Embryonic facial prominence (tissue), 1 donor: Measurements from ENCODE around the gene EPX.
"Not testable (repeated sequence)": the region's sequence is repeated elsewhere in the genome, so short reads cannot be mapped to it uniquely, and the experiment has no call there.

ENCODE experiments used
- DNase-seq: peaks from one replicate; pipeline ENCODE4 v3.0.0-alpha.2; 2016; ENCODE audit errors: extremely low spot score

EPX gene

GRCh38 chr17:58192612-58193011 lies at the start of gene EPX:
TSS of gene EPX (plus strand) at chr17:58192726. CDS start at chr17:58192847, 121 bp downstream.
- DNase-seq = no peak

- not testable (repeated sequence) for DNase-seq
These were observed 49.2 kb upstream of the EPX start for GRCh38 chr17:58143335-58143734.

GRCh38 chr17:58144801-58145200 lies 47.7 kb upstream of the EPX start:
- no peak for DNase-seq

- no peak for DNase-seq
These were observed 44.5 kb upstream of the EPX start, which contains the start of gene OR4D1 for GRCh38 chr17:58147930-58148434. TSS of gene OR4D1 (plus strand) at chr17:58148384. CDS start at chr17:58155154, 6,770 bp downstream.

- no peak for DNase-seq
These were observed 43.9 kb upstream of the EPX start for GRCh38 chr17:58148609-58149008.

- no peak for DNase-seq
These were observed 42.1 kb upstream of the EPX start for GRCh38 chr17:58150394-58150793.

GRCh38 chr17:58153046-58153445 lies 39.5 kb upstream of the EPX start:
- DNase-seq = no peak

- DNase-seq = no peak
These were observed 38.9 kb upstream of the EPX start for GRCh38 chr17:58153671-58154070.

- no peak for DNase-seq
These were observed 35.4 kb upstream of the EPX start for GRCh38 chr17:58156839-58157803.

GRCh38 chr17:58158181-58158580 lies 34.3 kb upstream of the EPX start:
- DNase-seq = no peak

GRCh38 chr17:58161566-58161965 lies 31.0 kb upstream of the EPX start:
- no peak for DNase-seq

GRCh38 chr17:58165981-58166380 lies 26.5 kb upstream of the EPX start:
- no peak for DNase-seq

- DNase-seq = no peak
These were observed 25.8 kb upstream of the EPX start, which contains the start of gene OR4D2 for GRCh38 chr17:58166682-58167081. TSS of gene OR4D2 (plus strand) at chr17:58166982. CDS start at chr17:58169656, 2,674 bp downstream.

GRCh38 chr17:58170622-58171021 lies 21.9 kb upstream of the EPX start:
- no peak for DNase-seq

- DNase-seq = no peak
These were observed 20.0 kb upstream of the EPX start for GRCh38 chr17:58172369-58173071.

GRCh38 chr17:58174871-58175270 lies 17.7 kb upstream of the EPX start:
- no peak for DNase-seq

GRCh38 chr17:58176200-58176599 lies 16.3 kb upstream of the EPX start:
- no peak for DNase-seq

- no peak for DNase-seq
These were observed 10.7 kb upstream of the EPX start for GRCh38 chr17:58181796-58182195.

- no peak for DNase-seq
These were observed 9.0 kb upstream of the EPX start for GRCh38 chr17:58183514-58183913.

GRCh38 chr17:58184308-58184985 lies 8.1 kb upstream of the EPX start:
- no peak for DNase-seq

GRCh38 chr17:58184986-58185761 lies 7.4 kb upstream of the EPX start:
- DNase-seq = no peak
